ENCODE results near the gene CPVL.

The CPVL gene

DNA sequence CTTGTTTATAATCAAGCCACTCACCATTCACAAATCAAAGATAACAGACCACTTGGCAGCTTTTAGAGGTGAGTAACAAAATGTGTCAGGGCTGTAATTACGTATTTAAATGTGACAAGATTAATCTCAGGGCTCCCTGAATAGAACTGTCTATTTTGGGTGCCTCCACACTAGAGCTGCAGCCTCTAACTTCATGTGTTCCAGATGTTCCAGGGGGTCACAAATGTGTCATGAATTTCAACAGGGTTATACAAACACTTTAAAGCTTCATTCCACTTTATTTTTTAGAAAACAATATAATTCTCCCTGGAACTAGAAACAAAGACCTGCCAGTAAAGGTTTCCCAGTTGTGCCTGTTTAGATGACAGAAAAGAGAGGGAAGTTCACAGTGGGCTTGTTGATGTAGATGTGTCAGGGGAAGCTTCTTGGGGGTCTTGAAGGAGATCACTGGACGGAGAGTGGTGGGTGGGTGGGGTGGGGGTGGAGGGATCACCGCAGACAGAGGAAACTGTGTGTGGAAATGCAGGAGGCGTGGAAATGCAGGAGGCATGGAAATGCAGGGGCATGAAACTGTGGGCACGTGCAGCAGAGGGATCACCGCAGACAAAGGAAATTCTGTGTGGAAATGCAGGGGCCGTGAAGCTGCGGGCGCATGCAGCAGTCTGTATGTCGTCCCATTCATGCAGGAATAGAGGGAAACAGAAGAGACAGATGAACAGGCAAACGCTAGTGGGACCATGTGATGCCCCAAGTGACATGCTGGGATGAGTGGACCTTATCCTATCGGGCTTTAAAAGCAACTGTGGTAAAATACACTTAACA lies 146.2 kb downstream of the CPVL start:
- Histone ChIP-seq H2BK5ac (ENCODE audit: low read depth, low read length, poor library complexity, severe bottlenecking) (no peak overlapping the region), H3K9ac (ENCODE audit: low read length) (no peak overlapping the region), H3K4me3 (ENCODE audit: insufficient read depth in 1 of 2, low read depth in 1 of 2, low read length in 2 of 2) (no peak overlapping the region), H2BK12ac (ENCODE audit: low read length in 2 of 2) (no peak overlapping the region), H3K4me1 (ENCODE audit: control insufficient read depth, insufficient read depth, low read depth, low read length) (no peaks in the 10 kb centered on the region), H3K18ac (ENCODE audit: low read depth in 1 of 2, low read length in 2 of 2) (no peak overlapping the region), H4K8ac (ENCODE audit: low read length) (no peak overlapping the region), H3K4me2 (ENCODE audit: low read length, poor library complexity, severe bottlenecking) (no peak overlapping the region), H3K79me1 (replicated peaks; ENCODE audit: low read length, poor library complexity, severe bottlenecking) (no peaks in the 10 kb centered on the region), H3K4ac (ENCODE audit: low read depth in 1 of 2, low read length in 2 of 2) (no peak overlapping the region), H3K36me3 (ENCODE audit: control insufficient read depth in 1 of 2, insufficient read depth in 2 of 2, low read depth in 1 of 2, low read length in 2 of 2) (no peaks in the 10 kb centered on the region), H2AK5ac (ENCODE audit: low read length, severe bottlenecking) (no peak overlapping the region), H3K27me3 (ENCODE audit: control insufficient read depth in 1 of 2, insufficient read depth in 1 of 2, low read length in 2 of 2) (peaks cover 9 to 18% of the 10 kb centered on the region in 2 experiments), H3K9me3 (ENCODE audit: control insufficient read depth, low read length) (no peaks in the 10 kb centered on the region), H3K27ac (ENCODE audit: low read length, poor library complexity, severe bottlenecking) (no peak overlapping the region), H3K23ac (ENCODE audit: low read length in 2 of 2) (no peak overlapping the region), H2BK15ac (ENCODE audit: low read depth, poor library complexity, severe bottlenecking) (no peak overlapping the region), H2BK120ac (ENCODE audit: low read depth, low read length) (peak overlapping the region; percentile 15), H3K14ac (ENCODE audit: low read length in 2 of 2) (no peak overlapping the region), H2AFZ (ENCODE audit: low read depth, low read length) (no peak overlapping the region), H4K91ac (ENCODE audit: low read length) (no peak overlapping the region)
- no peak for DNase-seq
- 84% methylated on average over 12 of the region's 12 CpGs for WGBS

DNA sequence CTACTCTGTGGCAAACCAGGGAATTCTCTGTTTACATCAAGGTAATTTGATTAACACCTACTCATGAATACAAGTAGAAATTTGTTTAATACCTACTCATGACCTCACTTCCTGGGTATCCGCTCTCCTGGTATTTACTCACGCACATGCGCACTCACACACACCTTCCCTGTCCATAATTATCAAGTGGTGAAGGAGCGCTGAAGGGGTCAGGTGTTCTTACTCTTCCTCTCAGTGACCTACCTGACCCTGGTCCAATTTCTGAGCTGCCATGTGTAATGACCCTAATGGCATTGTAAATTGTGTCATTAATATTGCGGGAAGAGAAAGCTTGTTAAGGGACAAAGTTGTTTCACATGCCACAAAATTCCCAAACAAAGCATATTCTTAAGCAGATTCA lies 146.9 kb downstream of the CPVL start:
- Histone ChIP-seq H3K4me2 (ENCODE audit: low read length, poor library complexity, severe bottlenecking) (no peak overlapping the region), H4K91ac (ENCODE audit: low read length) (no peak overlapping the region), H3K23ac (ENCODE audit: low read length in 2 of 2) (no peak overlapping the region), H2BK120ac (ENCODE audit: low read depth, low read length) (no peak overlapping the region), H2AK5ac (ENCODE audit: low read length, severe bottlenecking) (no peak overlapping the region), H3K18ac (ENCODE audit: low read depth in 1 of 2, low read length in 2 of 2) (peak overlapping the region in 1 of 2 experiments; percentile 5), H2BK5ac (ENCODE audit: low read depth, low read length, poor library complexity, severe bottlenecking) (no peak overlapping the region), H2AFZ (ENCODE audit: low read depth, low read length) (no peak overlapping the region), H2BK12ac (ENCODE audit: low read length in 2 of 2) (no peak overlapping the region), H4K8ac (ENCODE audit: low read length) (no peak overlapping the region), H3K9ac (ENCODE audit: low read length) (no peak overlapping the region), H3K27ac (ENCODE audit: low read length, poor library complexity, severe bottlenecking) (no peak overlapping the region), H2BK15ac (ENCODE audit: low read depth, poor library complexity, severe bottlenecking) (peak overlapping the region; percentile 63), H3K36me3 (ENCODE audit: control insufficient read depth in 1 of 2, insufficient read depth in 2 of 2, low read depth in 1 of 2, low read length in 2 of 2) (no peaks in the 10 kb centered on the region), H3K27me3 (ENCODE audit: control insufficient read depth in 1 of 2, insufficient read depth in 1 of 2, low read length in 2 of 2) (peaks cover 9 to 18% of the 10 kb centered on the region in 2 experiments), H3K4ac (ENCODE audit: low read depth in 1 of 2, low read length in 2 of 2) (no peak overlapping the region), H3K14ac (ENCODE audit: low read length in 2 of 2) (no peak overlapping the region), H3K79me1 (replicated peaks; ENCODE audit: low read length, poor library complexity, severe bottlenecking) (no peaks in the 10 kb centered on the region), H3K9me3 (ENCODE audit: control insufficient read depth, low read length) (no peaks in the 10 kb centered on the region), H3K4me3 (ENCODE audit: insufficient read depth in 1 of 2, low read depth in 1 of 2, low read length in 2 of 2) (no peak overlapping the region), H3K4me1 (ENCODE audit: control insufficient read depth, insufficient read depth, low read depth, low read length) (no peaks in the 10 kb centered on the region)
- 92% methylated on average over 4 of the region's 5 CpGs for WGBS
- no peak for DNase-seq

DNA sequence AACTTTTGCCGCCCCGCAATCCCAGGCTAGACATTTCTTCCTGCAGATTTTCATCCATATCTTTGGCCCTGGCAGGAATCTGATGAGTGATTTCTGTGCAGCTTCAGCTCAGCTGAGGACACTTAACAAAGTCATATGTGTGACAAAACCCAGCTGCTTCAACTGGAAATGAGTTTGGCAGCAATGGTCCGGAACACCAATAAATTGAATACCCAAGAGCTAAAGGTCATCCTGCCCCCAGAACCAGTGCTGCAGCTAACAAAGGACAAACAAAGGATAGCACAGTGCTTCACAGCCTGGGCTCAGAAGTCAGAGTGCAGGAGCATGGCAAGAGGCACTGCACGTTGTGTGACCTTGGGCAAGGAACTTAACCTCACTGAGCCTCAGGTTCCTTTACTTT lies 148.2 kb downstream of the CPVL start:
- Histone ChIP-seq H3K4me1 (ENCODE audit: control insufficient read depth, insufficient read depth, low read depth, low read length) (no peaks in the 10 kb centered on the region), H2AFZ (ENCODE audit: low read depth, low read length) (no peak overlapping the region), H2BK5ac (ENCODE audit: low read depth, low read length, poor library complexity, severe bottlenecking) (no peak overlapping the region), H2BK120ac (ENCODE audit: low read depth, low read length) (no peak overlapping the region), H3K9ac (ENCODE audit: low read length) (no peak overlapping the region), H2AK5ac (ENCODE audit: low read length, severe bottlenecking) (no peak overlapping the region), H3K27ac (ENCODE audit: low read length, poor library complexity, severe bottlenecking) (no peak overlapping the region), H3K14ac (ENCODE audit: low read length in 2 of 2) (no peak overlapping the region), H3K79me1 (replicated peaks; ENCODE audit: low read length, poor library complexity, severe bottlenecking) (no peaks in the 10 kb centered on the region), H3K4me3 (ENCODE audit: insufficient read depth in 1 of 2, low read depth in 1 of 2, low read length in 2 of 2) (peak overlapping the region in 1 of 2 experiments; percentile 18), H2BK12ac (ENCODE audit: low read length in 2 of 2) (peak overlapping the region in 1 of 2 experiments; percentile 11), H3K4me2 (ENCODE audit: low read length, poor library complexity, severe bottlenecking) (no peak overlapping the region), H3K27me3 (ENCODE audit: control insufficient read depth in 1 of 2, insufficient read depth in 1 of 2, low read length in 2 of 2) (peaks cover 9 to 18% of the 10 kb centered on the region in 2 experiments), H3K23ac (ENCODE audit: low read length in 2 of 2) (no peak overlapping the region), H4K91ac (ENCODE audit: low read length) (no peak overlapping the region), H3K4ac (ENCODE audit: low read depth in 1 of 2, low read length in 2 of 2) (peak overlapping the region in 1 of 2 experiments; percentile 80), H4K8ac (ENCODE audit: low read length) (no peak overlapping the region), H3K36me3 (ENCODE audit: control insufficient read depth in 1 of 2, insufficient read depth in 2 of 2, low read depth in 1 of 2, low read length in 2 of 2) (no peaks in the 10 kb centered on the region), H3K9me3 (ENCODE audit: control insufficient read depth, low read length) (no peaks in the 10 kb centered on the region), H2BK15ac (ENCODE audit: low read depth, poor library complexity, severe bottlenecking) (no peak overlapping the region), H3K18ac (ENCODE audit: low read depth in 1 of 2, low read length in 2 of 2) (peak overlapping the region in 1 of 2 experiments; percentile 46)
- DNase-seq: peak; percentile 45
- WGBS: 13% methylated on average over 4 of the region's 4 CpGs

DNA sequence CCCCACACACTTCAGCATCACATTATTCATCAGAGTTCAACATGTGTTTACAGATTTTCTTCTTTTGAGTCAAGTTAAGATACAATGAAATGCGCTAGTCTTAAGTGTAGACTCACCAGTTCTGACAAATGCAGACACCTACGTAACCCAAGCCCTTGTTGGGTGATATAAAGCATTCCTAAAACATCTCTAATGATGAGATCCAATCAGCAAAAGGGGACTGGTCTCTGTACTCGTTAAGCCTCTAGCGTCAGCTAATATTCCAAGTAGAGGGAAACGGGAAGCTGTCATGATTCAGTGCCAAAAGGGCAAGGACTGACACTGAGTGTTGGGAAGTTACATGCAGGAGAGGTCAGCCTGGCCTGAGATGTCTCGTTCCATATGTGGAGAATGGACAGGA lies 149.5 kb downstream of the CPVL start:
- H3K27ac ChIP-seq (ENCODE audit: low read length, poor library complexity, severe bottlenecking): no peak overlapping the region

More for the DNA sequence above, 149.5 kb downstream of the CPVL start:
- WGBS: 6% methylated on average over 4 of the region's 6 CpGs
- no peak overlapping the region for H2BK120ac ChIP-seq (ENCODE audit: low read depth, low read length)
- no peaks in the 10 kb centered on the region for H3K36me3 ChIP-seq (ENCODE audit: control insufficient read depth in 1 of 2, insufficient read depth in 2 of 2, low read depth in 1 of 2, low read length in 2 of 2)
- no peak overlapping the region for H4K8ac ChIP-seq (ENCODE audit: low read length)
- H3K4me1 ChIP-seq (ENCODE audit: control insufficient read depth, insufficient read depth, low read depth, low read length): no peaks in the 10 kb centered on the region
- no peak overlapping the region for H3K4ac ChIP-seq (ENCODE audit: low read depth in 1 of 2, low read length in 2 of 2)
- H3K14ac ChIP-seq (ENCODE audit: low read length in 2 of 2): no peak overlapping the region
- H2BK15ac ChIP-seq (ENCODE audit: low read depth, poor library complexity, severe bottlenecking): no peak overlapping the region
- no peak overlapping the region for H4K91ac ChIP-seq (ENCODE audit: low read length)
- H3K27me3 ChIP-seq (ENCODE audit: control insufficient read depth in 1 of 2, insufficient read depth in 1 of 2, low read length in 2 of 2): peaks cover 9 to 15% of the 10 kb centered on the region in 2 experiments
- peak overlapping the region in 1 of 2 experiments; percentile 58 for H3K18ac ChIP-seq (ENCODE audit: low read depth in 1 of 2, low read length in 2 of 2)
- H3K9me3 ChIP-seq (ENCODE audit: control insufficient read depth, low read length): no peaks in the 10 kb centered on the region
- no peak overlapping the region for H3K9ac ChIP-seq (ENCODE audit: low read length)
- no peak overlapping the region for H2AK5ac ChIP-seq (ENCODE audit: low read length, severe bottlenecking)
- no peak overlapping the region for H2BK5ac ChIP-seq (ENCODE audit: low read depth, low read length, poor library complexity, severe bottlenecking)
- DNase-seq: peak; percentile 71
- no peak overlapping the region for H3K23ac ChIP-seq (ENCODE audit: low read length in 2 of 2)
- no peak overlapping the region for H3K4me2 ChIP-seq (ENCODE audit: low read length, poor library complexity, severe bottlenecking)
- no peak overlapping the region for H2BK12ac ChIP-seq (ENCODE audit: low read length in 2 of 2)
- H3K4me3 ChIP-seq (ENCODE audit: insufficient read depth in 1 of 2, low read depth in 1 of 2, low read length in 2 of 2): no peak overlapping the region
- no peaks in the 10 kb centered on the region for H3K79me1 ChIP-seq (replicated peaks; ENCODE audit: low read length, poor library complexity, severe bottlenecking)
- H2AFZ ChIP-seq (ENCODE audit: low read depth, low read length): no peak overlapping the region
